Jurkat, Clone E6-1 (cell line): ENCODE measurements around the gene CCDC181.

Source experiments
- DNase-seq: peaks from one replicate; pipeline ENCODE4 v3.0.0-alpha.2; 2011; ENCODE audit warnings: low read depth, low spot score
- H3K4me3 ChIP-seq: 2 replicates; pipeline ENCODE4 v1.5.1; 2011; ENCODE audit warnings: mild to moderate bottlenecking, low read length, control low read depth, moderate library complexity

CCDC181 gene

DNA sequence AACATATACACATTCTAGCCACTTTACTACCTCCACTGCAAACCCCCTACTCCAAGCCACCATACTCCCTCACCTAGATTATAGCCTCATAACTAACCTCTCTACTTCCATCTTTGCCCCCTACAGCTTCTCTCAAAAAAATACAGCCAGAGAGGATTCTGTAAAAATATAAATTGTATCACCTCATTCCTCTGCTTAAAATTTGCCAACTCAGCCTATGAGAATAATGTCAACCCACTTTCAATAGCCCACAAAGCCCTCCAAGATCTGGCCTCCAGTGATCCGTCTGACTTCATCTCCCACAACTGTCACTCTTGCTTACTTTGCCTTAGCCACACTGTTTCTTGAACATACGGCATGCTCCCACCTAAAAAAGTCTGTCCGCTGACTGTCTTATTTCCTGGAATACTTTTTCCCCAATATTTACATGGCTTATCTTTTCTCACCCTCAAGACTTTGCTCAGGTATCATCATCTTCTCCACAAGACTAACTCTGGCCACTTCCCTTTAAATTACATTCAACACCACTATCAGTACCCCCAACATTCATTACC is 81.2 kb downstream of the CCDC181 start:
- DNase-seq: no peak
- H3K4me3 ChIP-seq: no peak overlapping the region

DNA sequence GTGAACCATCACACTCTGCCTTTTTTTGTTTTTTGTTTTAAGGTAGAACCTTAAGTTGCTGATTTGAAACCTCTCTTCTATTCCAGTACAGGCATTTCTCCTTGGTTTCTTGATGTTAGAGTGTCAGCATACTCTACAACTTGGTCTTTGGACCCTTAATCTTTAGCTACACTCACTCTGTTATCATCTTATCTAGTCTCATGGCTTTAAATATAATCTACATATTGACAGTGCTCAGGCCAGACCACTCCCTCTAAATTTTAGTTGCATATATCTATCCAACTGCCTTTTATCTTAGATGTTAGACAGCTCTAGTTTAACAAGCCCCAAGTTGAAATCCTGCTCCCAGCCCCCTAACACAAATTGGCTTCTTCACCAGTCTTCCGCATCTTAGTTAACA is 81.8 kb downstream of the CCDC181 start:
- H3K4me3 ChIP-seq: no peak overlapping the region
- no peak for DNase-seq
